GM21786 (cell line): Measurements from ENCODE around the gene PDE4DIP.
"Not testable (repeated sequence)": the region's sequence is repeated elsewhere in the genome, so short reads cannot be mapped to it uniquely, and the experiment has no call there.

Experiments
- ATAC-seq: cut with Tn5 transposase; IDR thresholded peaks from one replicate; pipeline ENCODE4 v1.9.1; 2021; ENCODE audit not compliant: unreplicated experiment

Gene PDE4DIP

GRCh38 chr1:148967580-148967979 lies 123.4 kb downstream of the PDE4DIP start:
- ATAC-seq: not testable (repeated sequence)

- ATAC-seq: not testable (repeated sequence)
These were observed 124.5 kb downstream of the PDE4DIP start for GRCh38 chr1:148968682-148969081.

GRCh38 chr1:148969126-148969525 lies 124.9 kb downstream of the PDE4DIP start:
- ATAC-seq: not testable (repeated sequence)

GRCh38 chr1:148975453-148975852 lies 131.2 kb downstream of the PDE4DIP start:
- peak; percentile 53 for ATAC-seq

GRCh38 chr1:148975866-148976537 lies 131.8 kb downstream of the PDE4DIP start:
- ATAC-seq: peak; percentile 70

GRCh38 chr1:148977785-148978184 lies 133.6 kb downstream of the PDE4DIP start:
- ATAC-seq: not testable (repeated sequence)

GRCh38 chr1:148989378-148989777 lies 145.2 kb downstream of the PDE4DIP start:
- ATAC-seq: not testable (repeated sequence)

GRCh38 chr1:148990233-148990788 lies 146.1 kb downstream of the PDE4DIP start:
- ATAC-seq: not testable (repeated sequence)

- ATAC-seq: not testable (repeated sequence)
These were observed 147.6 kb downstream of the PDE4DIP start for GRCh38 chr1:148991818-148992217.

GRCh38 chr1:148992364-148992763 lies 148.1 kb downstream of the PDE4DIP start:
- not testable (repeated sequence) for ATAC-seq

GRCh38 chr1:148996449-148997224 lies 152.4 kb downstream of the PDE4DIP start:
- not testable (repeated sequence) for ATAC-seq

- ATAC-seq: not testable (repeated sequence)
These were observed 153.2 kb downstream of the PDE4DIP start for GRCh38 chr1:148997405-148997804.

GRCh38 chr1:149002664-149003063 lies 158.4 kb downstream of the PDE4DIP start:
- not testable (repeated sequence) for ATAC-seq

GRCh38 chr1:149008326-149008725 lies 164.1 kb downstream of the PDE4DIP start:
- not testable (repeated sequence) for ATAC-seq

- not testable (repeated sequence) for ATAC-seq
These were observed 164.5 kb downstream of the PDE4DIP start for GRCh38 chr1:149008769-149009168.

GRCh38 chr1:149009761-149010160 lies 165.5 kb downstream of the PDE4DIP start:
- not testable (repeated sequence) for ATAC-seq

GRCh38 chr1:149012599-149012998 lies 168.4 kb downstream of the PDE4DIP start:
- ATAC-seq: not testable (repeated sequence)

GRCh38 chr1:149013513-149013912 lies 169.3 kb downstream of the PDE4DIP start:
- ATAC-seq: not testable (repeated sequence)

GRCh38 chr1:149015522-149015921 lies 171.3 kb downstream of the PDE4DIP start:
- not testable (repeated sequence) for ATAC-seq

GRCh38 chr1:149016626-149017025 lies 172.4 kb downstream of the PDE4DIP start:
- ATAC-seq: not testable (repeated sequence)

- ATAC-seq: not testable (repeated sequence)
These were observed 174.3 kb downstream of the PDE4DIP start for GRCh38 chr1:149018577-149018976.

- not testable (repeated sequence) for ATAC-seq
These were observed 180.1 kb downstream of the PDE4DIP start for GRCh38 chr1:149024327-149024726.
